Measurements from ENCODE around the gene GOLIM4.

- TF ChIP-seq YY1 (IDR thresholded peaks at IDR 0.05; ENCODE audit: low read depth): no peak
- TF ChIP-seq CTCF (IDR thresholded peaks at IDR 0.05): no peak
- TF ChIP-seq USF2 (IDR thresholded peaks at IDR 0.05; ENCODE audit: borderline replicate concordance, low read depth, low read length): no peak
- no peak for TF ChIP-seq TAF1 (IDR thresholded peaks at IDR 0.05; ENCODE audit: borderline replicate concordance, low read depth, low read length)
- no peak for TF ChIP-seq POLR2AphosphoS5 (IDR thresholded peaks at IDR 0.05; ENCODE audit: low read depth, low read length)
- TF ChIP-seq EZH2phosphoT487 (IDR thresholded peaks at IDR 0.05; ENCODE audit: borderline replicate concordance, low read depth): no peak
- no peak for TF ChIP-seq USF1 (IDR thresholded peaks at IDR 0.05; ENCODE audit: borderline replicate concordance, low read depth)
- no peak for TF ChIP-seq RFX5 (IDR thresholded peaks at IDR 0.05; ENCODE audit: low read length)
- no peak for TF ChIP-seq RAD21 (IDR thresholded peaks at IDR 0.05; ENCODE audit: low read length)
- TF ChIP-seq TEAD4 (IDR thresholded peaks at IDR 0.05; ENCODE audit: borderline replicate concordance, insufficient read depth): no peak
These were observed 59.1 kb downstream of the GOLIM4 start for GRCh38 chr3:168036619-168037018.
